Upper lobe of right lung (tissue), 1 donor: ENCODE results near the gene PPP6R1. TPM values are rescaled to one million over a fixed set of nuclear protein-coding genes. Genes with fewer than 3 reads are reported as not detected.

Experiments
- ATAC-seq: fragments of 200-7000 bp; cut with Tn5 transposase; one replicate; pipeline ENCODE4 v1.9.1; 2020; ENCODE audit warnings: mild to moderate bottlenecking, moderate library complexity
- DNase-seq: peaks from one replicate; pipeline ENCODE4 v3.0.0-alpha.2; 2020
- H3K27ac ChIP-seq: fragments of 200-600 bp; one replicate; pipeline ENCODE4 v1.8.0; 2022
- H3K27me3 ChIP-seq: fragments of 200-600 bp; one replicate; pipeline ENCODE4 v1.8.0; 2022; ENCODE audit warnings: mild to moderate bottlenecking
- H3K36me3 ChIP-seq: fragments of 200-600 bp; one replicate; pipeline ENCODE4 v1.8.0; 2022
- H3K4me1 ChIP-seq: fragments of 200-600 bp; one replicate; pipeline ENCODE4 v1.8.0; 2022
- H3K4me3 ChIP-seq: fragments of 200-600 bp; one replicate; pipeline ENCODE4 v1.8.0; 2022; ENCODE audit warnings: mild to moderate bottlenecking
- H3K9me3 ChIP-seq: fragments of 200-600 bp; one replicate; pipeline ENCODE4 v1.8.0; 2022
- CTCF ChIP-seq: fragments of 200-600 bp; IDR thresholded peaks from one replicate; pipeline ENCODE4 v1.8.0; 2022; ENCODE audit warnings: antibody characterized with exemption
- intact Hi-C: fragments of 100-400 bp; cut with DNase I; formaldehyde crosslinking; loops from one replicate; pipeline ENCODE4 v1.11.0; 2022
- total RNA-seq: library from RNA; stranded (reverse); fragmentation: NEBNext Ultra II Directional; extraction: Animal tissue kit (Norgen Biotek cat#: 25700); gene quantifications from one replicate; pipeline ENCODE4 v1.2.1, GENCODE V29; 2021
- donor health status: DM: no; HTN: yes; CAD: no; lungs with severe emphysema.

Gene PPP6R1
- total RNA-seq, 1 donor from 2014 or later = 61.0 TPM

- Histone ChIP-seq H3K4me3 (no peak overlapping the region), H3K27me3 (no peaks in the 10 kb centered on the region), H3K9me3 (no peaks in the 10 kb centered on the region), H3K36me3 (no peaks in the 10 kb centered on the region), H3K27ac (no peak overlapping the region), H3K4me1 (no peaks in the 10 kb centered on the region)
- no peak for DNase-seq
- intact Hi-C loops = no loop called here
- no peak for TF ChIP-seq CTCF
- no peak for ATAC-seq
These were observed 7.6 kb upstream of the PPP6R1 start for GRCh38 chr19:55266404-55266803.

GRCh38 chr19:55265723-55266386, 7.0 kb upstream of the PPP6R1 start:
- no peak overlapping the region for H3K4me3 ChIP-seq
- no peak for DNase-seq
- no peaks in the 10 kb centered on the region for H3K4me1 ChIP-seq
- no peak for TF ChIP-seq CTCF
- H3K27me3 ChIP-seq = no peaks in the 10 kb centered on the region
- no peaks in the 10 kb centered on the region for H3K9me3 ChIP-seq
- intact Hi-C loops = no loop called here
- ATAC-seq = peak; percentile 13
- H3K27ac ChIP-seq = no peak overlapping the region
- H3K36me3 ChIP-seq = no peaks in the 10 kb centered on the region

- intact Hi-C loops = no loop called here
These were observed 6.4 kb upstream of the PPP6R1 start for GRCh38 chr19:55265173-55265572.

GRCh38 chr19:55264531-55264930, 5.7 kb upstream of the PPP6R1 start:
- no peak for TF ChIP-seq CTCF
- Histone ChIP-seq H3K27ac (no peak overlapping the region), H3K27me3 (no peaks in the 10 kb centered on the region), H3K9me3 (no peaks in the 10 kb centered on the region), H3K4me1 (peaks cover 8% of the 10 kb centered on the region), H3K4me3 (no peak overlapping the region), H3K36me3 (no peaks in the 10 kb centered on the region)
- ATAC-seq (no peak), DNase-seq (no peak)
- intact Hi-C loops = no loop called here

More at GRCh38 chr19:55265173-55265572, 6.4 kb upstream of the PPP6R1 start:
- H3K27me3 ChIP-seq = no peaks in the 10 kb centered on the region
- H3K9me3 ChIP-seq = no peaks in the 10 kb centered on the region
- H3K27ac ChIP-seq = no peak overlapping the region
- H3K4me3 ChIP-seq = no peak overlapping the region
- TF ChIP-seq CTCF = no peak
- peak; percentile 19 for ATAC-seq
- no peaks in the 10 kb centered on the region for H3K36me3 ChIP-seq
- no peak for DNase-seq
- peaks cover 2% of the 10 kb centered on the region for H3K4me1 ChIP-seq

- Histone ChIP-seq H3K27ac (no peak overlapping the region), H3K9me3 (no peaks in the 10 kb centered on the region), H3K36me3 (no peaks in the 10 kb centered on the region), H3K27me3 (no peaks in the 10 kb centered on the region), H3K4me1 (peaks cover 8% of the 10 kb centered on the region), H3K4me3 (no peak overlapping the region)
- ATAC-seq (no peak), DNase-seq (no peak)
- no peak for TF ChIP-seq CTCF
- intact Hi-C loops = no loop called here
These were observed 3.5 kb upstream of the PPP6R1 start for GRCh38 chr19:55262359-55262758.
